SKM-1 treated with dmso at 0.1 percent for 144 hours (cell line): ENCODE results near the gene ZBTB7B.

ENCODE experiments used
- DNase-seq: peaks from one replicate; lab custom pipeline; 2025; ENCODE audit not compliant: unreplicated experiment; lab: John Stamatoyannopoulos, UW

Gene ZBTB7B

GRCh38 chr1:155034318-155035208 lies 32.0 kb downstream of the ZBTB7B start:
- no peak for DNase-seq

- no peak for DNase-seq
Measured at GRCh38 chr1:155035936-155036335, 33.3 kb downstream of the ZBTB7B start.

- DNase-seq: no peak
Measured at GRCh38 chr1:155037043-155037442, 34.4 kb downstream of the ZBTB7B start.

GRCh38 chr1:155037851-155038441 lies 35.3 kb downstream of the ZBTB7B start:
- DNase-seq: no peak

- DNase-seq: no peak
Measured at GRCh38 chr1:155038602-155039307, 36.2 kb downstream of the ZBTB7B start.

GRCh38 chr1:155039308-155039669 lies 36.7 kb downstream of the ZBTB7B start:
- no peak for DNase-seq

- DNase-seq: no peak
Measured at GRCh38 chr1:155040358-155041093, 37.9 kb downstream of the ZBTB7B start.

- no peak for DNase-seq
Measured at GRCh38 chr1:155042789-155043188, 40.2 kb downstream of the ZBTB7B start.

GRCh38 chr1:155043301-155043702 lies 40.7 kb downstream of the ZBTB7B start:
- no peak for DNase-seq

- no peak for DNase-seq
Measured at GRCh38 chr1:155043793-155044192, 41.2 kb downstream of the ZBTB7B start.

GRCh38 chr1:155044365-155044764 lies 41.8 kb downstream of the ZBTB7B start:
- DNase-seq: no peak

- peak; percentile 96 for DNase-seq
Measured at GRCh38 chr1:155044812-155045657, 42.4 kb downstream of the ZBTB7B start.

- no peak for DNase-seq
Measured at GRCh38 chr1:155048449-155049334, 46.1 kb downstream of the ZBTB7B start.

GRCh38 chr1:155049651-155050559 lies 47.3 kb downstream of the ZBTB7B start:
- no peak for DNase-seq

- DNase-seq: peak; percentile 87
Measured at GRCh38 chr1:155050560-155051341, 48.1 kb downstream of the ZBTB7B start, which contains the start of gene ADAM15. Gene ADAM15 (plus strand): TSS chr1:155051316. CDS start chr1:155051387, 71 bp downstream.

GRCh38 chr1:155051342-155051776 lies 48.8 kb downstream of the ZBTB7B start:
- DNase-seq: no peak

- peak; percentile 32 for DNase-seq
Measured at GRCh38 chr1:155051777-155052398, 49.3 kb downstream of the ZBTB7B start.
